Measurements from ENCODE around the gene NEDD4L.
A peak's percentile ranks its signal among the peaks of the same experiment; 100 is the strongest.
"Not testable (repeated sequence)": the region's sequence is repeated elsewhere in the genome, so short reads cannot be mapped to it uniquely, and the experiment has no call there.

Gene NEDD4L

DNA sequence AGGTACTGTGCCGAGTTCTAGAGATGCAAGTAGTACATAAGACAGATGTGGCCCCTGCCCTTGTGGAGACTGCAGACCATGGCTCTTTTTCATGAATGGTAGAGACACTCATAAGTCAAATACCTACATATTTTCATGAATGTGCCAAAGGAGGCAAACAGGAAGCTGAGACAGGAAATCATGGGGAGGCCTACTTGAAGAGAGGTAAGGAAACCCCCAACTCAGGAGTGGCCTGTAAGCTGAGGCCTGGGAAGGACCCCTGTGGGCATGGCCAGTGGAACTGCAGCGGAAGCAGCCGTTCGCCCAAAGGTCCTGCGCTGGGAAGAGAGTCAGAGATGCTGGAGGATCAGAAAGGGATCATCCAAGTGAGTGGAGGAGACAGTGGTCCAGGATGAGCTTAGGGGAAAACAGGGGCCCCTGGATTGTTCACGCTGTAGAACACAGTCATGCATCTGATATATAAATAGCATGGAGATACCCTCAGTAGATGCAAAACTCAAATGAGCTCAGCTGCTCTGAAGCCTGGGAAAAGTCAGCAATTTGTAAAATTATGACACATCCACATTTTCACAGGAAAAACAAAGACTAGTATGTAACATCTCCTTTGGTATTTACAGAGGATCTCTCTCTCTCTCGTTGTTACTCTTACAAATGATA lies 228.9 kb downstream of the NEDD4L start:
- DNase-seq: no peak

DNA sequence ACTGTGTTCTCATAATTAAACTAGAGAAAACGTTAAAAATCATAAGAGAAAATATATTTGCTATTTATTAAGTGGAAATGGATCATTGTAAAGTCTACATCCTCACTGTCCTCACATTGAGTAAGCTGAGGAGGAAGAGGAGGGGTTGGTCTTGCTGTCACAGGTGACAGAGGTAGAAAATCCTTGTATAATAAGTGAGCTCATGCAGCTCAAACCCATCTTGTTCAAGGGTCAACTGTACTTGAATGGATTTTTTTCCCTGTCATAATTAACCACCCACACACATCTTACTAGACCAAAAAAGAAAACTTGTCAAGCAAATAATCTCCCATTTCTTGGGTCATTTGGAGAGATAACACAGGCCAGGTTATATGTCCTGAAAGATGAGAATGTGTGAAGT lies 231.2 kb downstream of the NEDD4L start:
- DNase-seq: no peak

DNA sequence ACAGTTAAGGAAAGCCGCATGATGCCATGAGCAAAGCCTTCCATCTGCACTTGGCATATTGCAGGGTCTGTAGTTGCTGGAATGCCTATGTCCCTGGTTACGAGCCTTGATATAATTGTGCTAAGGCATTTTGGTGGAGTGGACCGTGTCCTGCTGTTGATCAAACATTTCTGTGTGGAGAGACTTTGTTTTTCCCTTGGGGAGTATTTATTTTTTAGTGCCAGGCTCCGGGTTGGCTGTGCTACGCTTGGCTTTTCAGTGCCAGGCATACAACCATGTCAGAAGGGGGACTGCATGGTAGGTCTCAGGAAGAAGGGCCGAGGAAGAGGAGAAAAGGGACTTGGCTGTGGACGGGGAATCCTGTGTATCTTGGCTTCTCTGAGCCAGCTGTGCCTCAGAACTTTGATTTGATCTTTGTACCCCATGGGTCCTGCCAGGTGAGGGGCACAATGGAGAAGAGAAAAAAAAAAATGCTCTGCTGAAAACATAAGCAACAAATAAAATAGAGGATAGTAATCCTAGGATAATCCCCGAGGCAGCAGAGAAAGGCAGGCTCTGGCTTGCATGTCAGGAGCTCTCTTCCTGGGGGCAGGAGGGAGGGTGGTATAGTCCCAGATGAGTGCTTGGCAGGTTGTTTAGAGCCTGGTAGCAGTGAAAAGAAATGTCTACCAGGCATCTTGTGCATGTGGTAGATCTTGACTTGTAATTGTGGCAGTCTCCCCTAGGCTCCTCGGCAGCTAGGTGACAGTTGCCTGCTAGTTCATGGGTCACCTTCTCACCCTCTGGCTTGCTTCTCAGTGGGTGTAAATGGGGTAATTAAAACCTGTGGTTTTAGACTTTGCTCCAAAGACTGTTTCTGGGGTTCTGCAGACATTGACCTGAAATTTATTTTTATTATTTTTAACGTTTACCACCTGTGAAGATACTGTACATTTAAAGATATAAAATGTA lies 233.0 kb downstream of the NEDD4L start:
- DNase-seq: peak; percentile 5

DNA sequence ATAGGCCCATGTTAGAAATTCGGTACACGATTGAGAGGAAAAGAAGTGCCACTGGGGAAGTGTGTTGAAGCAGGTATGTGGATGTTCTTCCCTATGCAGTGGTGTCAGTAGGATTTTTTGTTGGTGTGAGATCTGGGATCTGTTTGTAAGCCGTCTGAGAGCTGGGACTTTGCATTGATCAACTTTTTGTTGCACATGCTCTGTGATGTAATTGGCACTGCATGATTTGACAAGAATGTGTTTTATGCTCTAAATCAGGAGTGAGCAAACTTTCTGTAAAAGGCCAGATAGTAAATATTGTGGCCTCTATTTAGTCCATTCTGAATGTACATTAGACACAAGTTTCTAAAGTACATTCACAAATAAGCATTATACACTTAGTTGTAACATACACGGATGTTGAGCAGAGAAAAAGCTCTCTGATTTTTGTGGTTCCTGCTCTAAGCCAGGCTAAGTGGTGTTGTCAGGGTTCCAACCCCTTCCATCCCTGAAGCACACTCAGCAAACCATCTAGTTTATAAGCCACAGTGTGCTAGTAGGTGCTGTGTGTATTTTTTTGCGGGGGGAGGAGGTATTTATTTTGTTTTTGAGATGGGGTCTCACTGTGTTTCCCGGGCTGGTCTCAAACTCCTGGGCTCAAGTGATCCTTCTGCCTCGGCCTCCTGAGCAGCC lies 235.6 kb downstream of the NEDD4L start:
- no peak for DNase-seq

DNA sequence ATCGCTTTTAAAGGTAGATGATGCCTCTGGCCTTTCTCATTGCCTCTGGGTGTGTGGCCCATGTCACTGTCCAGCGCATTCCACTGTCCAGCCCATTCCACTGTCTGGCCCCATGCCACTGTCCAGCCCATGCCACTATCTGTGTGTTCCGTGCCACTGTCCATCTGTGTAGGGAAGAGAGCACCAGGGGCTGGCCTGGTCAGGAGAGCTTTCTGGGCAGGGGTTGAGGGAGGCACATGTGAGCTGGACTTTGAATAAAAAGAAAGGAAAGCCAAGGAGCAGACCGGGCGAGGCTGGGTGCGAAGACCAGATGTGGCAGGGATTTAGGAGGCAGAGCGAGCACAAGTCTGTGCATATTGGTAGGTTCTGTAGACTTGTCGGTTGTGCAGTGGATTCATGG lies 236.2 kb downstream of the NEDD4L start:
- no peak for DNase-seq

DNA sequence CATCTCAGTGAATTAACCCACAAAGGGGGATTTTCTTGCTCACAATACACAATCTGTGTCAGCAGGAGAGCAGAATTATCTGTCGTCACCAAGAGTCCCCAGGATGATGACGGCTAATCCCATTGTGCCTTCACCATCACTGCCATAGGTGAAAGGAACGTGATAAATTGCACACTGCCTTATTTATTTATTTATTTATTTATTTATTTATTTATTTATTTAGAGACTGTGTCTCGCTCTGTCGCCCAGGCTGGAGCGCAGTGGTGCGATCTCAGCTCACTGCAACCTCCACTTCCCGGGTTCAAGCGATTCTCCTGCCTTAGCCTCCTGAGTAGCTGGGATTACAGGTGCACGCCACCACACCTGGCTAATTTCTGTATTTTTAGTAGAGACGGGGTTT lies 238.8 kb downstream of the NEDD4L start:
- DNase-seq: not testable (repeated sequence)

DNA sequence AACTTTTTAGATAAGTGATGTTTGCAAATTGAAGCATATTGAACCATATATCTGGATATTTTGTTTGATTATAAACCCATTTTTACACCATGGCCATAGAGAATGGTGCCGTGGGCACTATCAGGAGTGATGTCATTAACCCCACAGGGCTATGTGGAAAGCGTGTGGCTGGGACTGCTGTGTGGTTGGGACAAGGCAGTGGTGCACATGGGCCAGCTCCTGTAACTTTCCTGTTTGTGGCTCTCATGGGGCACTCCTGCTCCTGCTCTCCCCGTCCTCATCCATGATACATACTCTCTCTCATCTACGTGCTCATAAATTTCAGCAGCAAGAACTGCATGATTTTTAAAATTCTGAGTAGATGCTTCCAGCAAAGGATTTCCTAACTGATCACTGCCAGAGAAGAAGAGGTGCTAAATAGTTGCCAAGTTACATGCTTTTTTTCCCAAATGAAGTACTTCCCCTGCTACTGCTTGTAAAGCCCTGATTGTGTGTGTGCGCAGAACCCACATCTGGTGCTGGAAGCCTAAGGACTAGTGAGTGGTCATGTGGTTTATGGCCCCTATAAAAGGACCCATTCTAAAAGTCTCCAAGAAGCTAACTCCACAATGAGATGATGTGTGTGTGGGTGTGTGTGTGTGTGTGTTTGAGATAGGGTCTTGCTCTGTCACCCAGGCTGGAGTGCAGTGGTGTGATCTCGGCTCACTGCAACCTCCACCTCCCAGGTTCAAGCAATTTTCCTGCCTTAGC lies 240.8 kb downstream of the NEDD4L start:
- DNase-seq: no peak

DNA sequence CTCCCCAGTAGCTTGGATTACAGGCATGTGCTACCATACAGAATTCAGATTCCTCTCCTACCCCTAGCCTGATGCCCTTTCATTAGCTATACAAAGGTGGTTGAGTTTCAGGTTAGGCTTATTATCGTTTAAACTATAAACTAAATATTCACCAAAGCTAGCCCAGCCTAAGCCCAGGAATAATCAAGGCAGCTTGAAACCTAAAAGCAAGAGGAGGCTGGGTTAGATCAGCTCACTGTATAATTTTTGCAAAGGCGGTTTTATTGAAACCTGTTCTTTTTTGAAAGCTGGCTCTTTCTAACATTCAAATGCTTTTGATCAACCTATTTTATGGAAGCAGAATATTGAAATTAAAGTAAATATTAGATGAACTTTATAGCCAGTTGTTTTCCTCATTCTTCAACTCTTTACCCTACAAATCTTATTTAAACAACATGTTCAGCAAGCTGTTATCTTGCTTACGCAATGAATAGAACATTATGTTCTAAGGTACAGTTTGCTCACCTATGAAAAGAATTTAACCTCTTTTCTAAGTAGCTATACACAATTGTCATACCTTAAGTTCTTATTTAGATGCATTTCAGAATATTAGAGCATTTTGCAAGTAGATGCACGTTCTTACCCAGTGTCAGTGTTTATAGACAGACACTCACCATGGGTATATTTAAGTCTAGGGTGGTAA lies 241.6 kb downstream of the NEDD4L start:
- no peak for DNase-seq

DNA sequence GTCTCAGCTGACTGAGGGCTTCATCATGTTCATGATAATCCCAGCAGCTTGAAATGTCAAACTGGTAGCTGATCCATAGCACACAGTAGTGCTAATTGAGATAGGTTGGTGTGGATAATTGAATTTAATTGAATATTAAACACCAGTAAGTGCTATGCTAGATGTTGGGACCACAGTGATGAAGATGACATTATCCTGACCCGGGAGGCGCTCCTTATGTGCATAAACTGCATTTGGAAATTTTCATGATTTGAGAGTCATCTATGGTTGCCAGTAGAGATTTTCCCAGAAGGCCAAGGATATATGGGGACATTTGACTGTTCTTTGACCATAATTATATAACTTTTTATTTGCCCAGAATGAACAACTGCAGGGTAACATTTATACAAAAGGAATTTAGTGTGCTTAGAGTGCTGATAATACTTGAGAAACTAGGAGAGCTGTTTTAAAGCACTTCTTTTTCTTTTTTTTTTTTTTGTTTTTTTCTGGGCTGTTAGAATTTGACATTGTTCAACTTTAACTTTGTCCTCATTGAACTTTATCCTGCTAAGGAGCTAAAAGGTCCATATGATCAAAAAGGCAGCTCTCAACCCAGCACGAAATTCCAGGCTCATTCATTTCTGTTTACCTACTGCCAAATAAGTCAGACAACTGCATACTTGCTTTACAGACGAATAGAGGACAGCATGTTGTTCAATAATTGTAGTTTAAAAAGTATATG lies 242.8 kb downstream of the NEDD4L start:
- DNase-seq: no peak

DNA sequence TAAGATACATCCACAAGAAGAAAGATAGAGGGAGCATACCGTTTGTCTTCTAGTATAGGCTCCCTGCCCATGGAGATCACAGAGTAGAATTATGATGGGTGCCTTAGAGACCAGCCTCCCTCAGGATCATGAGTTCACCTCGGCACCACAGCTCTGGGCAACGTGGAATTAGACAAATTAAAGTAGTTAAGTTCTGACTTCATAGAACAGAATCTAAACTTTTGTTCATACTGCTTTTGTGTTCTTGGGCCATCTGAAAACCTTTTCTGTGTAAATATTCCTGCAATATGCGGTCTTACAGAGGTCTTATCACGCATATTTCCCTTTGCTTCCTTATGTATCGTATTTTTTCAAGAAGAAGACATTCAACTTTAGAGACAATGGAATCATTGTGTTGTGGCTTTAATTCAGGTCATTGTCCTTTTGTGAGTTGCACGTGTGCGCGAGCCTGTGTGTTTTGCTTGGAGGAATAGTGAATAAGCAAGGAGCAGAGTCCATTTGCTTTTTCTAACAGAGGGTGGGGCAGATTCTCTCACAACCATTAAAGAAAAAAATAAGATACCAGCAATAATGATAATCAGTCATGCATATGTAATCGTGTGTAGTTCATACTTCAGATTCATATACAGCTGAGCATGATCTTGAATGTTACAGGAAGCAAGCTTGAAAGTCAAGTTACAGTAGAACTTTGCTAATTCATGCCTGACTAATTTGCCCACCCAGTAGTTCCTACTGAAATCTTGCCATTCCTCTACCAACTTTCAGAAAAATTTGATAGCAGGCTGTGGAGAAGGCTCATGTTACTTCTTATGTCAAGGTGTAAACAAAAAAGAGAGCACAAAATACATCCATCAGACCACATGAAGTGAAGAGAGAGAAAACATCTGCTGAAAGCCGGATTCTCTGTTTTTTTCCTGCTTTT lies 243.6 kb downstream of the NEDD4L start:
- peak; percentile 38 for DNase-seq

DNA sequence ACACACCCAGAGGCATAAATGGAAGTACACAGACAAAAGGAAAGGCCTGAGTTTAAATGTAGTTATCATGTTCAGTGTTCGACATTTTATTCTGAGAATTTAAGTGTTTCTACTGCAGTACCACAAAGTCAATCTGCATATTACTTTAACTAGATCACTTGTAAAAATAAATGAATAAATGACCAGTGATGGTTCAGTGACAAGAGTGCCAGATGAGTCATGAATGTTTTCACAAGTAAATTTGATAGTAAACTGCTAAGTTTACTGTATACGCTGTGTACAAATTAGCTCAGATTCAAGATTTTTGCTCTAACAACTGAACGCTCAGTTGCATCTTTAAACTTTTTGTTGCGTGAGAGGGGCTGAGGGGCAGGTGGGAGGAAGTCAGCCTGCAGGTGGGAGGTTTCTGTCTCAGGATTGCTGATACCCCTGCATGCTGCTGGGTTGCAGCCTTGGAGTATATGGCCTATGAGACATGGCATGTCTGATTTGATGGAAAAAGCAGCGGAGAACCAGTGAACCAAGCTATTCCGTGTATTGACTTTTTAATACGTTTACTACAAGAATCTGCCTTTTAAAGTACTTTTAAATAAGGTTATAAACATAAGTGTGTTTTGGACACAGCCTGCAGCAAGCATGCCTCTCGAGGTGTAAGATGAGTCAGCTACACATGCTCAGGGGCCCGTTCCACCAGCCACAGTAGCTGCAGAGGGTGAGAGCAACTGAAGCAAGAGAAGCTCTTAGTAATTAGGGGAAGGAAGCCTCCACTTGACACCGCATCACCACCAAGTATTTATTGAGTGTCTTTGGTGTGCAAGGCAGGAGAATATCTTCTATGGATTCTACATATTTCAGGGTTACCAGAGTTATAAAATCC lies 245.1 kb downstream of the NEDD4L start:
- peak; percentile 36 for DNase-seq

DNA sequence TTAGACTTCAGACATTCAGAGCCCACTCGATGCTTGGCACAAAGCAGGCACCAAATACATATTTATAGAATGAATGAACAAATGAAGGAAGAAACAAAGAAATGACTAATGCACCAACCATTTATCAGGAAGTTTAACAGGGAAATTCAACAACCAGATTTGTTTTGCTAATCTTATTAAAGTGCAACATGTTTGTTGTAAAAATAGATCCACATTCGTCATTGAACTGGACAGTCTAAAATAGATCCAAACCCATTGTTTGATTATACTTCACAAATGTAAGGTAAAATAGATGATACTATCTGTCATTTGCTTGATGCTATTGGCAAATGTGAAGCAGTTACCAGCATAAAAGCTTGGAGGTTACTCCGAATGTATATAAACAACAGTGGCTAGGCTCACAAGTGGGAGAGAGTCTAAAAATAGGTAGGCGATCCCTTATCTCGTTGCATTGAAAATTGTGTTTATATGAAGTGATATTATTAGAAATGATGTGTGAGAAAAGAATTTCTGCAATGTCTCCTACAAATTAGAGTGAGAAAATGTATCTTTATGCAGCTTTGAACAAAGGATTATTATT lies 246.2 kb downstream of the NEDD4L start:
- no peak for DNase-seq

DNA sequence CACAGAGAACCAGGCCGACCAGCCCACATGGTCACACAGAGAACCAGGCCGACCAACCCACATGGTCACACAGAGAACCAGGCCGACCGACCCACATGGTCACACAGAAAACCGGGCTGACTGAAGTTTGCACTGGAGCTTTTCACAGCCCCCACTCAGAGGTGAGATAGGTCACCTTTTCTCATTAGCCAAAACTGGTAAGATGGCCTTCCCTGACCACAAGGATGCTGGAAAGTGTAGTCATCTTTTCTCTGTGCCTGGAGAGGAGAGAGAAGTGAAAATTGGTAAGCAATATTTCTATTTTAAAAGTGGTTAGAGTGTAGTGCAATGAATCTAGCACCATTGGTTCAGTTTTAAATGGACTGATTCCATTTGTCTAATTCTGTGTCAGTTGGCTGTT lies 247.1 kb downstream of the NEDD4L start:
- no peak for DNase-seq

DNA sequence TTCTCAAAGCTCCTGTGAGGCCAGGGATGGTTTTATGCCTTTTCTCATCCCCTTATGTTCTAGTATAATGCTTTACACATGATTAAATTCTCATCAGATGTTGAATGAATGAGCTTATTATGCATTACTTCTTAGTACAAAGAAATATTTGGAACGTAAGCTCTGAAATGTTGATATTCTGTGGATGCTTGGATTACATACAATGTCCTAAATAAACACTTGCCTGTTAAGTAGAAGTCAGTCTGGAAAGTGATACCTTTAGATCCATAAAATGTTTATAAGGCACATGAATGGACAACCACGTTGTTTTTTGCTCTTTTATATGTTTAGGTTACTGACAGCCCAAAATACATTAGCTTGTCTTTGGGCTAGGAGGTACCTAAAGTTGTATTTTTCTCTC lies 248.6 kb downstream of the NEDD4L start:
- DNase-seq: no peak

DNA sequence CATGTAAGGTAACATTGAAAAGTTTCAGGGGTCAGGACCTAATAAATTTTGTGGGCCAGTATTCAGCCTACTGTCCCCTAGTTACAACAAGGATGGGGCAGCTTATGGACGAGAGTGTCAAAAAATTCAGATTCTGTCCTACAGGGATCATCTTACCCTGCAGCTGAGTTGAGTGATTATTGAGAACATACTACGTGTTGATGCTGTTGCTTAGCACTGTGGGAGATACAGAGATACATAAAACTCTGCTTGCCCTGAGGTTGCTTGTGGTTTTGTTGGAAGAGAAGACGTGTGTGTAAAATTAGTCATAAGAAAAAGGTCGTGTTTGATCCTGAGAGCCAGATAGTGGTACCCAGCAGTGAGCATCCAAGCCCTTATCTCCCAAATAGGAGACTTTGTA lies 253.2 kb downstream of the NEDD4L start:
- DNase-seq: no peak

DNA sequence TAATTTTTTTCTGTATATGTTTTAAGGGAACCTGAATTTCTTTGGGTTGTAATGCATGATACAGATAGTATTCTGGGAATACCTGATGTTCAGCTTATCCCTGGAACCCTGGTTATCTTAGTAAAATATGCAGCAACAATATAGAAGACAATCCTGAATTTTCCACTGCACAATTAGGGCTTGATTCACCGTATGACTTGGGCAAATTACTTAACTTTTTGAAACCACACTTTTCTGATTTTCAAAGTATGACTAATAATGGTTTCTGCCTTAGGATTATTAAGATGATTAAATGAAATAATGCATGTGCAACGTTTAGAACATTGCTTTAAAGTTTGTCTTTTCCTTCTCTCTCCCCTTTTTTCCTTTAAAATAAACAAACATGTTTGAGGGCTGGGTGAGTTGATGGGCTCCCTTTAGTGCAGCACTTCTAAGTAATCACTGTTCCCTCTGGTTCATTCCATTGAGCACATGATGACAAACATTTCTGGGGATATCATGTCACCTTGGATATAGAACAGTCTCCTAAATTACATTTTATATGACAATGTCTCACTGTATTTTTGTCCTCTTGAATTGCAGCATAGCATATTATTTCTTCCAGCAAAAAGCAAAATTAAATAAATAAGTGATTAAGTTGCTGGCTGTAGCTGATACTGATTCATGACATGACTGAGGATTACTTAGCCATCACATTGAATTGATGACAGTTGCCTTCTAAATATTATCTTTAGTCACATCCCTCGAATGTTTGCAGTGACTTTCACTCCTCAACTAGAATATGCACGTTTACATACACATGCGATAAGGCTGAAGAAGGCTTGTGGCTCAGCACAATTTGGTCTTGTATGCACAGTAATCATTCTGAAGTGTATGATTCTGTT lies 254.5 kb downstream of the NEDD4L start:
- DNase-seq: no peak

DNA sequence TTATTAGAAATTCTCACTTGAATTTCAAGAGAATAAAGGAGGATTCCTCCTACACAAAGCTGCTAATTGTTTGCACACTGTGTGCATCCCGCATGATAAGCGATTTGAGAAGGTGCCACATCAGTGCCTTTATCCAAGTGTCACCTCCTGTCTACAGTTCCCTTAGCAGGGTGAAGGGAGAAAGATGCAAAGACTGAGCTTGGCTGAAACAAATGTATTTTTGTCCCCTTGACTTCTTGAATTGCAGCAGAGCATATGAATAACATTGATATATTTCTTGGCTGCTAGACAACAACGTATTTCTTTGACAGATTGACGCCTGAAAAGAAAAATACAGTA lies 255.1 kb downstream of the NEDD4L start:
- no peak for DNase-seq

DNA sequence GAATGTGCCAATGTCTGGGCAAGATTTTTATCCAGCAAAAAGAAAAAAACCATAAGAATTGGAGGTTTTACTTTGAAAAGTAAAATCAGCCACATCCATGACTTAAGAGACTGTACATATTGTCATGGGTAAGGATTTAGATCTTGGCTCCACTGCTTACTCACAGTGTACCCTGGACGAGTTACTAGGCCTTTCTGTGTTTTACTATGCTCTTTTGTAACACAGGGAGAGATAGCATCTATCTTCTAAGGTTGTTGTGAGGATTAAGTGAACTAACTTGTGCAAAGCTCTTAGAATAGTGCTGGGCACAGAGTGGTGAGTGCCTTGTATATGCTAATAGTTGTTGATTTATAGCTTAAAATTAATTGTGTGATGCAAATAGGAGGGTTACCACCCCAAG lies 255.9 kb downstream of the NEDD4L start:
- no peak for DNase-seq
